SH-SY5Y (cell line): ENCODE results near the gene CDKN1C.

Source experiments
- GATA2 ChIP-seq: IDR thresholded peaks from 2 replicates; pipeline ENCODE4 v1.6.1; 2011; ENCODE audit warnings: mild to moderate bottlenecking, low read depth, low read length
- GATA3 ChIP-seq: IDR thresholded peaks from 2 replicates; pipeline ENCODE4 v1.6.1; 2011; ENCODE audit warnings: low read depth, mild to moderate bottlenecking, low read length, moderate library complexity

GRCh38 chr11:2923446-2924375 lies 38.1 kb upstream of the CDKN1C start:
- TF ChIP-seq GATA2 (no peak), GATA3 (no peak)
